SU-DHL-6 (cell line): ENCODE data around the gene ETV6.

Source experiments
- H2AFZ ChIP-seq: fragments of 200-600 bp; sonication (generic); 2 replicates; pipeline ENCODE4 v1.6.1; 2014; ENCODE audit warnings: low read depth, mild to moderate bottlenecking, moderate library complexity, mixed read lengths, antibody characterized with exemption, low read length; ENCODE audit not compliant: severe bottlenecking
- H3F3A ChIP-seq: fragments of 200-600 bp; shearing (Covaris generic); 2 replicates; pipeline ENCODE4 v1.6.0; 2016; ENCODE audit warnings: antibody characterized with exemption, mild to moderate bottlenecking; ENCODE audit not compliant: insufficient read depth
- H3K27ac ChIP-seq: fragments of 200-600 bp; sonication (generic); 2 replicates; pipeline ENCODE4 v1.5.1; 2016; ENCODE audit warnings: low read depth, mild to moderate bottlenecking, low read length, moderate library complexity, mixed read lengths
- H3K27me3 ChIP-seq: fragments of 200-600 bp; sonication (generic), shearing (Covaris generic); 2 replicates; pipeline ENCODE4 v1.6.0; 2014; ENCODE audit warnings: mild to moderate bottlenecking, low read length
- H3K36me3 ChIP-seq: fragments of 200-600 bp; sonication (generic); 2 replicates; pipeline ENCODE4 v1.6.1; 2014; ENCODE audit warnings: mild to moderate bottlenecking, low read length, mixed read lengths
- H3K4me2 ChIP-seq: fragments of 300-600, 200-600 bp; shearing (Covaris generic), sonication (generic); 2 replicates; pipeline ENCODE4 v1.6.0; 2014; ENCODE audit warnings: low read length, low read depth, mild to moderate bottlenecking; ENCODE audit not compliant: poor library complexity, severe bottlenecking
- H3K4me3 ChIP-seq: fragments of 200-600 bp; sonication (generic); 2 replicates; pipeline ENCODE4 v1.5.1; 2014; ENCODE audit warnings: antibody characterized with exemption, low read length, mild to moderate bottlenecking, mixed read lengths; ENCODE audit not compliant: insufficient read depth, poor library complexity, severe bottlenecking
- H3K79me2 ChIP-seq: fragments of 200-600 bp; sonication (generic); 2 replicates; pipeline ENCODE4 v1.6.1; 2014; ENCODE audit warnings: mild to moderate bottlenecking, low read length, moderate library complexity; ENCODE audit not compliant: insufficient read depth
- H3K9ac ChIP-seq: fragments of 200-600 bp; sonication (generic); 2 replicates; pipeline ENCODE4 v1.7.0; 2014; ENCODE audit warnings: mild to moderate bottlenecking, low read length
- H3K9me2 ChIP-seq: fragments of 200-600 bp; sonication (generic); replicated peaks from 2 replicates; pipeline ENCODE4 v1.6.1; 2014; ENCODE audit warnings: low read length; ENCODE audit not compliant: insufficient read depth
- H3K9me3 ChIP-seq: fragments of 200-600 bp; sonication (generic); 2 replicates; pipeline ENCODE4 v1.6.1; 2014; ENCODE audit warnings: low read length, mixed read lengths; ENCODE audit not compliant: insufficient read depth
- H4K20me1 ChIP-seq: fragments of 200-600 bp; sonication (generic); 2 replicates; pipeline ENCODE4 v1.6.1; 2014; ENCODE audit warnings: low read depth, mild to moderate bottlenecking, antibody characterized with exemption, low read length, moderate library complexity, mixed read lengths
- EZH2phosphoT487 ChIP-seq: fragments of 200-600 bp; sonication (generic), shearing (Covaris generic); conservative IDR thresholded peaks from 2 replicates; pipeline ENCODE4 v1.6.1; 2018; ENCODE audit warnings: mild to moderate bottlenecking, antibody characterized with exemption, low read length, moderate library complexity, mixed read lengths
- TF ChIP-seq, protein P1 (sequence below): fragments of 200-600 bp; sonication (generic); IDR thresholded peaks from one replicate; pipeline ENCODE4 v1.5.1; 2017; ENCODE audit warnings: antibody characterized with exemption, mild to moderate bottlenecking, low read length, moderate library complexity; ENCODE audit not compliant: insufficient read depth, poor library complexity, severe bottlenecking

The ETV6 gene

DNA sequence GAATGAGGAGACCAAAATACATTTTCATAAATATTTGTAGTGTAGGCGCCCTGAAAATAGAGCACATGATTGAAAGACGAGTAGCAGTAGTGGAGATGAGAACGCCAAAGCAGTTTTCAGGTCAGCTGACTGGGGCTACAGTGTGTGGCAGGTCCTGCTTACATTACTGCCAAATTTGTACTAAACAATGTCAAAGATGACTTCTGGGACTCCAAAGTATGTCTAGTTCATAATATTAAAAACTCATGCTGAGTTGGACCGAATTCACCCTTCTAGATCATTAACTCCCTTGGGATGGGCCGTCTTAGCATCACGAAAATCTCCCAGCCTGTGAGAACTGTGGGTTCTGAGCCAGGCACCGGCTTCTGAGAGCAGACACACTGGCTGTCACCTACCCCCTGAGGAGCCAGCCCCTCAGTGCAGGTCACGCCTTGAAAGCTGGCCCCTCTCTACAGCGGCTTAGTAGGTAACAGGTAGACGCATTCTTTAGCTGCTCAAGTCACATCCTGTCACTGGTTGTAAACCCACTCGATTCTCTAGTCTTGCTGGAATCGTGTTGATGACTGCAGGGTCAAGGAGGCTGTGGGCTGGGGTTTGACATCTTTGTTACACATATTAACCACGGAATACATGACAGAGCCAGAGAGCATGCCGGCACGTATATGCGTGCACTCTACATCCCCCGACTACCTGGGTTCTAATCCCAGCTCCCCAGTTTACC is 210.4 kb downstream of the ETV6 start:
- Histone ChIP-seq H3K36me3 (no peaks in the 10 kb centered on the region), H3K79me2 (no peaks in the 10 kb centered on the region), H3K9me2 (no peaks in the 10 kb centered on the region), H3K4me3 (no peak overlapping the region), H2AFZ (no peak overlapping the region), H3K9ac (no peak overlapping the region), H3F3A (no peaks in the 10 kb centered on the region), H4K20me1 (no peaks in the 10 kb centered on the region), H3K4me2 (no peak overlapping the region), H3K9me3 (no peaks in the 10 kb centered on the region), H3K27me3 (no peaks in the 10 kb centered on the region), H3K27ac (no peak overlapping the region)
- no peak for TF ChIP-seq EZH2phosphoT487
- TF ChIP-seq, protein P1, sequence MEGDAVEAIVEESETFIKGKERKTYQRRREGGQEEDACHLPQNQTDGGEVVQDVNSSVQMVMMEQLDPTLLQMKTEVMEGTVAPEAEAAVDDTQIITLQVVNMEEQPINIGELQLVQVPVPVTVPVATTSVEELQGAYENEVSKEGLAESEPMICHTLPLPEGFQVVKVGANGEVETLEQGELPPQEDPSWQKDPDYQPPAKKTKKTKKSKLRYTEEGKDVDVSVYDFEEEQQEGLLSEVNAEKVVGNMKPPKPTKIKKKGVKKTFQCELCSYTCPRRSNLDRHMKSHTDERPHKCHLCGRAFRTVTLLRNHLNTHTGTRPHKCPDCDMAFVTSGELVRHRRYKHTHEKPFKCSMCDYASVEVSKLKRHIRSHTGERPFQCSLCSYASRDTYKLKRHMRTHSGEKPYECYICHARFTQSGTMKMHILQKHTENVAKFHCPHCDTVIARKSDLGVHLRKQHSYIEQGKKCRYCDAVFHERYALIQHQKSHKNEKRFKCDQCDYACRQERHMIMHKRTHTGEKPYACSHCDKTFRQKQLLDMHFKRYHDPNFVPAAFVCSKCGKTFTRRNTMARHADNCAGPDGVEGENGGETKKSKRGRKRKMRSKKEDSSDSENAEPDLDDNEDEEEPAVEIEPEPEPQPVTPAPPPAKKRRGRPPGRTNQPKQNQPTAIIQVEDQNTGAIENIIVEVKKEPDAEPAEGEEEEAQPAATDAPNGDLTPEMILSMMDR, result no peak

DNA sequence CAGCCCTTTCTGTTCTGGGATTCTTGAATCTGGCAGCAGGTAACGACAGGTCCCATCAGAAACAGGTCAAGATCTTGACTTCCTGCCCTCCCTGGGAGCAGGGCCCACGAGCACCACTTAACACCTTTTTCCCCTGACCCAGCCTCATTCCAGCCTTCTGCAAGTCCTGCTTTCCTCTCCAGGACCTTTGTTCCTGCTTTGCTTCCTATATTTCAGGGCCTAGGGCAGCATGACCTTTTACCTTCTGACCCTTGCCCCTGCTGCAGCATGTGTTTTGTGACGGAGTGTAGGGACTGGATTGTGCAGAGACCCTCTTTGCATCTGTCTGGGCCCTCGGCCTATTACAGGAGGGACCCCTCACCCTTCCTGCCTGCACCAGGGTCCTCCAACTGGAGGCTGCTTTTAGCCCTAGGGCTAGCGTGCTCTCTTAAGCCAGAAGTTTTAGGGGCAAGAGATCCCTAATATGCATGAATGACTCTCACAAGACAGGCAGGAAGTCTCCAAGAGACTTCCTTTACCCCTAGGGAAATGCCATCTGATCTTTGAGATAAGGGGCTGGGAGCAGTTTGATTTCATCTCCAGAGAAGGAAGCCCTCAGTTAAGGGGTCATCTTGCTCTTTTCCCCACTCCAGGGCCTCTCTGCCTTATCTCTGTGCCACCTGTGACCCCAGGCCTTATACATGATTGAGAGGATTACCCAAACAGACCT is 211.8 kb downstream of the ETV6 start:
- no peaks in the 10 kb centered on the region for H3K27me3 ChIP-seq
- H3F3A ChIP-seq, result no peaks in the 10 kb centered on the region
- no peak overlapping the region for H3K9ac ChIP-seq
- H2AFZ ChIP-seq, result no peak overlapping the region
- H3K27ac ChIP-seq, result no peak overlapping the region
- H3K4me3 ChIP-seq, result no peak overlapping the region
- no peaks in the 10 kb centered on the region for H3K9me2 ChIP-seq
- H3K9me3 ChIP-seq, result no peaks in the 10 kb centered on the region
- H3K79me2 ChIP-seq, result no peaks in the 10 kb centered on the region
- TF ChIP-seq EZH2phosphoT487, result no peak
- TF ChIP-seq, protein P1, result no peak
- no peaks in the 10 kb centered on the region for H3K36me3 ChIP-seq
- no peaks in the 10 kb centered on the region for H4K20me1 ChIP-seq
- no peak overlapping the region for H3K4me2 ChIP-seq

DNA sequence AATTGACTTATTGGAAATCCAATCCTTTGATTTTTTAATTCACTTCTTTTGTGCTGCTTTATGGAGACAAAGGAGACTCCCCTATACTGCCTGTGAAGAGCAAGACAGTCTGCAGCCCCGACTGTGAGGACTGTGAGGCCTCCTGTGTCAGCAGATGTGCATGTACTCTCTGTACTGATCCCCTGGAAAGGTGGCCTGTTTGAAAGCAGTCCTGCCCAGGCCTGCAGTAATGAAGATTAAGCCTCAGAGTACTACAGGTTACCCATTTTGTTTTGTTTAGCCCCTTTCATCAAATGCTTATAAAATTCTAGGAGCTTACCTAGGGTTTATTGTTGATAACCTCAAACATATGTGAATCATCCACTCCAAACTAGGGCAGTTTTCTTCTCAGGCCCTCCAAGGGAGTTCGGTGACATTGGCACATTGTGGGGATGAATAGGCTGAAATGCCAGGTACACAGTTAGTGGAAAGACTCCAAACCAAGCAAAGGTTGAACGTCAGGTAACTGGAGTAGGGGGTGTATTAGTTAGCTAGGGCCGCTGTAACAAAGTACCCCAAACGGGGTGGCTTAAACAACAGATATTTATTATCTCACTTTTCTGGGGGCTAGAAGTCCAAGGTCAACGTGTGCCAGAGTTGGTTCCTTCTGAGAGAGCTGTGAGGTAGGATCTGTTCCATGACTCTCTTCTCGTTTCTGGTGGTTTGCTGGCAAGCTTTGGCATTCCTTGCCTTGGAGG is 212.6 kb downstream of the ETV6 start:
- no peak overlapping the region for H3K27ac ChIP-seq

More for the DNA sequence above, 212.6 kb downstream of the ETV6 start:
- H3K79me2 ChIP-seq, result no peaks in the 10 kb centered on the region
- no peak overlapping the region for H3K4me2 ChIP-seq
- TF ChIP-seq, protein P1, result no peak
- no peak for TF ChIP-seq EZH2phosphoT487
- no peaks in the 10 kb centered on the region for H3K9me2 ChIP-seq
- H3K9ac ChIP-seq, result no peak overlapping the region
- H3K36me3 ChIP-seq, result no peaks in the 10 kb centered on the region
- no peaks in the 10 kb centered on the region for H3K27me3 ChIP-seq
- H3F3A ChIP-seq, result no peaks in the 10 kb centered on the region
- H3K4me3 ChIP-seq, result no peak overlapping the region
- H2AFZ ChIP-seq, result no peak overlapping the region
- no peaks in the 10 kb centered on the region for H4K20me1 ChIP-seq
- H3K9me3 ChIP-seq, result no peaks in the 10 kb centered on the region
